HT-29 (cell line): Measurements from ENCODE around the gene COL19A1. TPM values are rescaled to one million over a fixed set of nuclear protein-coding genes. Genes with fewer than 3 reads are reported as not detected.

Source experiments
- DNase-seq: peaks from one replicate; pipeline ENCODE4 v3.0.0-alpha.2; 2015; ENCODE audit warnings: low spot score
- total RNA-seq: library from RNA; depleted of rRNA; stranded (reverse); fragments of >200 nt; shearing (Covaris generic); gene quantifications from 2 replicates; pipeline ENCODE4 v1.2.3, GENCODE V29; 2014

The COL19A1 gene
- total RNA-seq, 1 experiment from 2014 or later, result not detected

DNA sequence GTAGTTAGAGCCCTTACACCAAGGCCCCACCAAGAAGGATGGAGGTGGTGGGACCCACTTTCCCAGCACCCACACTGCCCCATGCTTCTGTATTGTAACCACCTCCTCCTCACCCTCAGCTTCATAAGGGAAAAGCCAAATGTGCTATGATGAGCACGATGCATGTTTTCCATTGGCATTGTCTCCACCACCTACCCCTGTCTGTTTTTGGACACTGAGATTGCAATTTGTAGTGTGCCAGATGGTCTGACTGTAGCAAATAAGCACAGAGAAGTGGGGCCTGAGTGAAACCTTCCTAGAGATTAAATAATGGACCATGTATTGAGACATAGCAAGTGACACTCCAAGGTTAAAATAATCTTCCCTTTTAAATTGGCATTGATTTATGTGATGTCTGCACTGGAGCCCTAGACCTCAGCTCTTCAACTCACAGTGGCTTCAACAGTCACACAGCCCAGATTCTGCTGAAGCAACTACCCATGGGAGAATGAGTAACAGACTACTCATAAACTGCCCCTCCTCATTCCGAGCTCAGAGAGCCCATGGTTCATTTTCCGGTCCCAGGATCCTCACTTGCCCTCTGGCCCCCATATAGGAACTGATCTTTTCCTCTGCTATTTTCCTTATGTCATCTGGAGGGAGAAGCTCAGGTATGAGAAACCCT is 258.7 kb downstream of the COL19A1 start:
- no peak for DNase-seq

GRCh38 chr6:70125602-70126001 is 259.2 kb downstream of the COL19A1 start:
- DNase-seq, result no peak

DNA sequence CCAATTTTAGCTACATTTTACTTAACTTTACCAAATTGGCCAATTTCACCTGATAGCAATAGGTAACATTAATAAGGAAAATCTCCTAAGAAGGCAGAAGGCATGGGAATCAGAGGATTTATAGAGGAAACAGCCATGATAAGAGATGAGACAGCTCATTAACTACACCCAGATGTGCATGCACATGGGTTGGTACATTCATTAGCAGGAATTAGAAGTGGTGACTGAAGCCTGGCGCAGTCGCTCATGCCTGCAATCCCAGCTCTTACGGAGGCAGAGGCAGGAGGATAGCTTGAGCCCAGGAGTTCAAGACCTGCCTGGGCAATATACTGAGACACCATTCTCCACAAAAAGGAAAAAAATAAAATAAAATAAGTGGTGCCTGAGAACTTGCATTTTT is 263.0 kb downstream of the COL19A1 start:
- DNase-seq, result no peak

DNA sequence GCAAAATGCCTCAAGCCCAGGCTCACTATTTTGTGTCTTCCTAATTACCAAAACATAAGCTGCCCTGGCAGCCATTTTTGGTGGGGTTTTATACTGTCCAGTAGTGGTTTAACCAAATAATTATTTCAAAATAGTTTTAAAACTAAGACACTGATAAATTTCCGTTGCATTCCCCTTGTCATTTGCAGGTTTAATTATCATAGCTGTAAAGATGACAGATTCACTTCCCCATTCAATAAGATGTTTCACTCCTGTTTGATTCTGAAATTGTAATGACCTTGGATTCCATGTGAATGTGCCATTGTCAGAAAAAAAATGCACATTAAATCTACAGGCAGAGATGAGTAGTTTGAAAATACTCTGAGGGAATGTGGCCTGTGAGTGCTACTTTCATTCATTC is 264.5 kb downstream of the COL19A1 start:
- DNase-seq, result no peak

GRCh38 chr6:70131528-70131927 is 265.2 kb downstream of the COL19A1 start:
- DNase-seq, result no peak

GRCh38 chr6:70133246-70133645 is 266.9 kb downstream of the COL19A1 start:
- DNase-seq, result no peak

GRCh38 chr6:70134542-70134941 is 268.2 kb downstream of the COL19A1 start:
- DNase-seq, result no peak

GRCh38 chr6:70135219-70136160 is 269.1 kb downstream of the COL19A1 start:
- no peak for DNase-seq

DNA sequence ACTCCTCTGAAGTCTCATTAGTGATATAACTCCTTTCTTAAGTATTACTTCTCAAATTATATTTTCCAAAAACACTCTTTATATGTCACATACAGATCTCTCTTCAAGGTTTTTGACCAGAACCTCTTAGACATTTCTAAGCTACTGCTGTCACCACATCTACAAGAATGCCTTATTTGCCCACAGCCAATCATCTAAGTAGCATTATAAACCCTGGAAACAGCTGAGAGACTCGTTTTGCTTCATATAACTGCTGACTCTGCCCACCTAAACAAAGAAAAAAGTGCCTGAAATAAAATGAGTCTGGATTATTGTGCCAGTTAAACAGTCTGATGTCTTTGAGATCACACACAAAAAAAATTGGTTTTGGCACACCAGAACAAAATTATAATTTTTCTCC is 270.6 kb downstream of the COL19A1 start:
- no peak for DNase-seq

- no peak for DNase-seq
Measured at GRCh38 chr6:70140496-70140895, 274.1 kb downstream of the COL19A1 start.

GRCh38 chr6:70142034-70142433 is 275.7 kb downstream of the COL19A1 start:
- no peak for DNase-seq

DNA sequence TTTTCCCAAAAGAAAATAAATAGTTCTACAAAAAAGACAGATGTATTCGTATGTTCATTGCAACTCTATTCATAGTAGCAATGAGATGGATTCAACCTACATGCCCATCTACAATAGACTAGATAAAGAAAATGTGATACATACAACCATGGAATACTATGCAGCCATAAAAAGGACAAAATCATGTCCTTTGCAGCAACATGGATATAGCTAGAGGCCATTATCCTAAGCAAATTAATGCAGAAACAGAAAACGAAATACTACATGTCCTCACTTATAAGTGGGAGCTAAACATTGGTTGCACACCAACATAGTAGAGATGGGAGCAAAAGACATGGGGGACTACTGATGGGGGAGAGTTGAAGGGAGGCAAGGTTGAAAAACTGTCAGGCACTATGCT is 278.8 kb downstream of the COL19A1 start:
- no peak for DNase-seq

DNA sequence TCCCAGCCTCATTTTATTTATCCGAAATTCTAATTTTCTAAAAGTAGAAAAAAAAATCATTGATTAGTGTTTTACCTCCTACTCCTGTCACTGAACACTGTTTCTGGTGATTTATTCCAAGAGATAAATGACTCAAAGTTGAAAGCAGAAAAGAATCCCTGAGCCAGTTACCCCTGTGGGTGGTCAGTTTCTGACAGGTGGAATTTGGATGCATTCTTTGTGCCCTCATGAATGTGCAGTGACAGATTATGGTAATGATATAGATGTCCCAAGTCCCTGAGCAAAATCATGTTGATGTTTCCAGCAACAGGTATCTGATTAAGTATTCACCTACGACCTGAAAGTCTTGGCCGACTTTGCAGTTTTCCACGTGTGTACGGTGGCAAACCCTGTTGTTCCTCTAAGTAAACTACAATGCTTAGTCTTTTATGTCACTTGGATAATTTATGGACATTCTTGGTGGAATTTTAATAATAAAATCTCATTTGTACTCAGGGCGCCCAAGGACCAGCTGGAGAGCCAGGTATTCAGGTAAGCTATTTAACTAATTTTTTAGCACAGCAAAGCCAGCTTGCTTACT is 282.9 kb downstream of the COL19A1 start:
- no peak for DNase-seq

GRCh38 chr6:70150521-70150920 is 284.2 kb downstream of the COL19A1 start:
- DNase-seq, result no peak

DNA sequence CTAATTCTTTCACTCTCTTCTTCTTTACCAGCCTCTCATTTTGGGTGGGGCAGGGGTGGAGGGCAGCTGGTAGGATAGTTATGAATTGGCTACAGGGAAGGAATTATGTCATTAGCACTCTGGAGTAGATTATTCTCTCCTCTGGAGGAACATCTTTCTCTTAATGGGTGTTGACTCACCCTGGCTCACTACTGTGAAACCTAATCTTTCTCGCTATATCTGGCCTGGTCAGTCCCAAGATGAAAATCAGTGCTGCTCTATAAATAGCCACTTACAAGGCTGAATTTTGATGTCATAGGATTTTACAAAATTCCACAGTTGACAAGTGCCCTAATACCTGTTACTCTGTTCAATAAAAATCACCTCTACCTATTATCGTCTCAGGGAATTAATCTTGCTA is 285.3 kb downstream of the COL19A1 start:
- no peak for DNase-seq

GRCh38 chr6:70152786-70153185 is 286.4 kb downstream of the COL19A1 start:
- DNase-seq, result no peak

GRCh38 chr6:70157086-70157485 is 290.7 kb downstream of the COL19A1 start:
- no peak for DNase-seq

DNA sequence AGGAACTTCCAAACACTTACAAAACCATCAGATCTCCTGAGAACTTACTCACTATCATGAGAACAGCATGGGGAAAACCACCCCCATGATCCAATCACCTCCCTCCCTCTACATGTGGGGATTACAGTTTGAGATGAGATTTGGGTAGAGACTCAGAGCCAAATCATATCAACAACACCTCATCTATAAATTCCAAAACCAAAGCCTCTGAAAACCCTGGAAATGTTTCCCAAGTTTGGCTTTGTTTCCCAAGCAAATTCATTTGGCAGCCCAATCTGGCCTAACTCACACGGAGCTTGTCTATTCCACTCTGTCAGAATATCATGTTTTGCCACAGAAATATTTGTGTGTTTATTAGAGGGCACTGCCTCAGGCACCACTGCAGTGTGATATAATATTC is 293.9 kb downstream of the COL19A1 start:
- no peak for DNase-seq

DNA sequence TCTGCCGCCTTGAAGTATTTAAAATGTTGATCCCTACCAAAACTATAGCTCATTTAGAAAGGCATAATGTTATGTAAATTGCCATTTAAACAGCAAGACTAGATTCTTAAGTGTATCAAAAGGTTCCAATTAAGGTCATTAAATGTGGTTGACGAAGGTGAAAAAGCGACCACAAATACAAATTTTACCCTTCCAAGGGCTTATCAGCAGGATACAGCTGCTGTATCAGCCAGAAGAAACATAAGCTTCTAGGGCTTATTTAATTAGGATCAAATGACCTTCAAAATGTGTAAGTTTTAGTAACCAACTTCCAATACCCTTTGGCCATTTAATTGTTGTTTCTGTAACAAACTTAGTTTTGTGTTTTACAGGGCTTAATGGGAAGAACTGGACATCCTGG is 296.6 kb downstream of the COL19A1 start:
- DNase-seq, result no peak

DNA sequence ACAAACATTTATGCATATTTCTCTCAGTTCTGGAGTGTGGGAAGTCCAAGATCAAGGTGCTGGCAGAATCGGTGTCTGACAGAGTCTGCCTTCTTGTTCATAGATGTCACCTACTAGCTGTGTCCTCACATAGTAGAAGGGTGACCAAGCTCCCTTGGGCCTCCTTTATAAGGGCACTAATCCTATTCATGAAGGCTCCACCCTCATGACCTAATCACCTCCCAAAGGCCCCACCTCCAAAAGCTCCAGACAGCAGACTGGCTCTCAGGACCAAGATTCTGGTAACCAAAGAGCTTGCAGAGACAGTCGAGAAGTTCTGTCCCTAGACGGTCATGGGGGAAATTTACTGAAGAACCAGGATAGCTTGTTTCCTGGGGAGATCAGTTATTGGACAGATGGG is 297.4 kb downstream of the COL19A1 start:
- no peak for DNase-seq

- DNase-seq, result no peak
Measured at GRCh38 chr6:70164556-70164955, 298.2 kb downstream of the COL19A1 start.

GRCh38 chr6:70166088-70166958 is 300.0 kb downstream of the COL19A1 start:
- peak; percentile 48 for DNase-seq
